ENCODE data around the gene IPO8. TPM values are rescaled to one million over a fixed set of nuclear protein-coding genes. Genes with fewer than 3 reads are reported as not detected.

The IPO8 gene
- total RNA-seq, 1 donor from 2014 or later, result 53.9 TPM

DNA sequence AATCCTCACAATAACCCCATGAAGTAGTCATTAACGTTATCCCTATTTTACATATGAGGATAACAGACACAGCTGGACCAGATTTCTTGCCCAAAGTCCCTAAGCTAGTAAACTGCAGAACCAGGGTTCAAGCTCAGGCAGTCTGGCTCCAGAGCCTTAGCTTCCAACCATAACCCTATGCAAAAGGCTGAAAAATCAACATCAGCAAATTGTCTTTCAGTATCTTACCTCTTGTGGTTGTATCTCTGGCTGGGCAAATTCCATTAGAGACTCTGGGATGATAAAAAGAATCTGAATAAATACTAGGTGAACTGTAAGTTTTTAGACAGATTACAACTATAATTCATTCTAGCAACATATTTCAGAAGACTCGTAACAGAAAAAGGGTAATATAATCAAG is 34.3 kb upstream of the IPO8 start:
- no peaks in the 10 kb centered on the region for H3K4me1 Mint-ChIP-seq (ENCODE audit: unreplicated experiment)
- no peaks in the 10 kb centered on the region for H3K27me3 Mint-ChIP-seq
- DNase-seq (ENCODE audit: extremely low spot score, unreplicated experiment), result no peak
- no peaks in the 10 kb centered on the region for H3K9me3 Mint-ChIP-seq
- TF ChIP-seq, protein P1, sequence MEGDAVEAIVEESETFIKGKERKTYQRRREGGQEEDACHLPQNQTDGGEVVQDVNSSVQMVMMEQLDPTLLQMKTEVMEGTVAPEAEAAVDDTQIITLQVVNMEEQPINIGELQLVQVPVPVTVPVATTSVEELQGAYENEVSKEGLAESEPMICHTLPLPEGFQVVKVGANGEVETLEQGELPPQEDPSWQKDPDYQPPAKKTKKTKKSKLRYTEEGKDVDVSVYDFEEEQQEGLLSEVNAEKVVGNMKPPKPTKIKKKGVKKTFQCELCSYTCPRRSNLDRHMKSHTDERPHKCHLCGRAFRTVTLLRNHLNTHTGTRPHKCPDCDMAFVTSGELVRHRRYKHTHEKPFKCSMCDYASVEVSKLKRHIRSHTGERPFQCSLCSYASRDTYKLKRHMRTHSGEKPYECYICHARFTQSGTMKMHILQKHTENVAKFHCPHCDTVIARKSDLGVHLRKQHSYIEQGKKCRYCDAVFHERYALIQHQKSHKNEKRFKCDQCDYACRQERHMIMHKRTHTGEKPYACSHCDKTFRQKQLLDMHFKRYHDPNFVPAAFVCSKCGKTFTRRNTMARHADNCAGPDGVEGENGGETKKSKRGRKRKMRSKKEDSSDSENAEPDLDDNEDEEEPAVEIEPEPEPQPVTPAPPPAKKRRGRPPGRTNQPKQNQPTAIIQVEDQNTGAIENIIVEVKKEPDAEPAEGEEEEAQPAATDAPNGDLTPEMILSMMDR (conservative IDR thresholded peaks at IDR 0.05), result no peak
- H3K36me3 Mint-ChIP-seq, result peaks cover 56% of the 10 kb centered on the region
- H3K27ac Mint-ChIP-seq, result no peak overlapping the region
- H3K4me3 Mint-ChIP-seq, result no peak overlapping the region

DNA sequence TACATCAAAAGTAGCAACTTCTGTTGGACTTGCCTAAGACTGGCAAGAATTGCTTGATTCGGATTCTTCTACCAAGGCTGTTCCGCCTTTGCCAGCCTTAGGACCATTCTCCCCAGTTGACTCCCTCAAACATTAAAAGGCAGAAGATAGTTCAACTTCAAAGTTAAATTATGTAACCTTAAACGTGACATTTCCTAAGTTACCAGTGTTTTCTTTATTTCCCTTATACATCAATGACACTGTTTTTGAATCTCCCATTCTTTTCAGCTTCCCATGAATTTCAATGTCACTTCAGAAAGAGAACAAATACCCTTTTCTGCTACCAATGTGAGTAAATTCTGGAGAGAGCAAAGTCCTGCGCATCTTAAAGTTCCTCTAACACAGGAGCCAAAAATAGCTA is 33.9 kb upstream of the IPO8 start:
- TF ChIP-seq, protein P1 (conservative IDR thresholded peaks at IDR 0.05), result no peak
- H3K4me1 Mint-ChIP-seq (ENCODE audit: unreplicated experiment), result no peaks in the 10 kb centered on the region
- H3K36me3 Mint-ChIP-seq, result peaks cover 55% of the 10 kb centered on the region
- no peak overlapping the region for H3K27ac Mint-ChIP-seq
- no peak for DNase-seq (ENCODE audit: extremely low spot score, unreplicated experiment)
- H3K27me3 Mint-ChIP-seq, result no peaks in the 10 kb centered on the region
- no peak overlapping the region for H3K4me3 Mint-ChIP-seq
- H3K9me3 Mint-ChIP-seq, result no peaks in the 10 kb centered on the region

DNA sequence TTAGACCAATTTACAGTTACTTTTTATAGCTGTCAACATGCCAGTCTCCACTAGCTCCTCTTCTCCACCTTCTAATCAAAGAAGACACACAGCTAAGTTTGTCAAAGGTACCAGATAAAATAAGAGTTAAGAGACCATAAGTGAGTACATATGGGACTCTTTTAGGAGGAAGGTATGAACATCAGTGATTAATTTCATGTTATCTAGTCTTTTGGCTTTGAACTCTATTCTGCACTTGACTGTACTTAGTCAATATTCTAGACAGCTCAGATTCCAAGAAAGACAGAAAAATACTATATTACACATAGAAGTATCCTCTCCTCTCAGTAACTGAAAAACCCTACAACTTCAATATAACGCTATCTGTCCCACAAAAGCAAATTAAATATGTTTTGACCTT is 31.0 kb upstream of the IPO8 start:
- H3K27ac Mint-ChIP-seq, result no peak overlapping the region
- no peak overlapping the region for H3K4me3 Mint-ChIP-seq
- no peaks in the 10 kb centered on the region for H3K27me3 Mint-ChIP-seq
- no peak for DNase-seq (ENCODE audit: extremely low spot score, unreplicated experiment)
- peaks cover 62% of the 10 kb centered on the region for H3K36me3 Mint-ChIP-seq
- no peaks in the 10 kb centered on the region for H3K4me1 Mint-ChIP-seq (ENCODE audit: unreplicated experiment)
- H3K9me3 Mint-ChIP-seq, result no peaks in the 10 kb centered on the region
- TF ChIP-seq, protein P1 (conservative IDR thresholded peaks at IDR 0.05), result no peak

DNA sequence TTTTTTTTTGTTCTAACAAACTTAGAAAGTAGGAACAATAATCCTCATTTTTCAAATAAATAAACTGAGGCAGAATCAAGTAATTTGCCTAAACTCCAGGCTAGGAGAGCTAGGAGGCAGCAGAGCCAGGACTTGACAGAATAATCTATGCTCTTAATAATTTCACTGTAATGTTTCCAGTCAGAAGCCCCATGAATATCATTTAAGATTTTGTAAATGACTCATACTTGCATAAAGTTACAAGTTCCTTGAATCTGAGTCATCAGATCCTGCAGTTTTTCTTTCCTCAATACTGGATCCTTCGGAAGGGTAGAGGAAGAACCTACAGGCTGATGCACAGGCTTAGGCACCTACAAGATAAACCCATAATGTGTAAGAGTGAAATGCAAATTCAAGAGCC is 30.1 kb upstream of the IPO8 start:
- Mint-ChIP-seq H3K36me3 (peaks cover 63% of the 10 kb centered on the region), H3K4me3 (no peak overlapping the region), H3K27me3 (no peaks in the 10 kb centered on the region), H3K4me1 (ENCODE audit: unreplicated experiment) (no peaks in the 10 kb centered on the region), H3K27ac (no peak overlapping the region), H3K9me3 (no peaks in the 10 kb centered on the region)
- TF ChIP-seq, protein P1 (conservative IDR thresholded peaks at IDR 0.05), result no peak
- no peak for DNase-seq (ENCODE audit: extremely low spot score, unreplicated experiment)

DNA sequence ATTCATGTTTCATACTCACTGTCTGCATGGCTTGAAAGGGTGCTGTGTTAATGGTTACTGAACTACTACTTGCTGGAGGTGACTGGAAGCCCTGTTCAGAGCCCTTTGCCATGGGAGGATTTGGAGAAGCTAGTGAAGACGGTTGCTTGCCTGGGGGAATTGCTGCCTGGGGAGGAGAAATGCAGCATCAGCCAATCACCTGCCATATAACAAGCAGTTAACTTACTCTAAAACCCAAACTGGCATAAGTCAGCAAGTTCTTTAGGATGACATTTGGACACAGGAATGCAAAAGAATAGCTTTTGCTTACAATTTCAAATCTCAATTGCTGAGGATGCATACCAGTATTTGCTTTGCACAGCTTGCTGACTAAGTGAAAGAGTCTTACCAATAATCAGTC is 23.4 kb upstream of the IPO8 start:
- no peaks in the 10 kb centered on the region for H3K9me3 Mint-ChIP-seq
- no peaks in the 10 kb centered on the region for H3K4me1 Mint-ChIP-seq (ENCODE audit: unreplicated experiment)
- no peak for DNase-seq (ENCODE audit: extremely low spot score, unreplicated experiment)
- peaks cover 61% of the 10 kb centered on the region for H3K36me3 Mint-ChIP-seq
- H3K27ac Mint-ChIP-seq, result peak overlapping the region; percentile 45
- H3K4me3 Mint-ChIP-seq, result no peak overlapping the region
- TF ChIP-seq, protein P1 (conservative IDR thresholded peaks at IDR 0.05), result no peak
- H3K27me3 Mint-ChIP-seq, result no peaks in the 10 kb centered on the region

Measured in type B pancreatic cell (in vitro differentiated cells).